GM18867 (cell line): ENCODE data around the gene OR4F6.

Source experiments
- ATAC-seq: cut with Tn5 transposase; IDR thresholded peaks from one replicate; pipeline ENCODE4 v1.9.1; 2021; ENCODE audit warnings: mild to moderate bottlenecking, moderate library complexity; ENCODE audit not compliant: unreplicated experiment

OR4F6 gene

GRCh38 chr15:101804375-101804774, 1.1 kb downstream of the OR4F6 start:
- no peak for ATAC-seq

- no peak for ATAC-seq
These were observed 1.6 kb downstream of the OR4F6 start for GRCh38 chr15:101804941-101805340.

DNA sequence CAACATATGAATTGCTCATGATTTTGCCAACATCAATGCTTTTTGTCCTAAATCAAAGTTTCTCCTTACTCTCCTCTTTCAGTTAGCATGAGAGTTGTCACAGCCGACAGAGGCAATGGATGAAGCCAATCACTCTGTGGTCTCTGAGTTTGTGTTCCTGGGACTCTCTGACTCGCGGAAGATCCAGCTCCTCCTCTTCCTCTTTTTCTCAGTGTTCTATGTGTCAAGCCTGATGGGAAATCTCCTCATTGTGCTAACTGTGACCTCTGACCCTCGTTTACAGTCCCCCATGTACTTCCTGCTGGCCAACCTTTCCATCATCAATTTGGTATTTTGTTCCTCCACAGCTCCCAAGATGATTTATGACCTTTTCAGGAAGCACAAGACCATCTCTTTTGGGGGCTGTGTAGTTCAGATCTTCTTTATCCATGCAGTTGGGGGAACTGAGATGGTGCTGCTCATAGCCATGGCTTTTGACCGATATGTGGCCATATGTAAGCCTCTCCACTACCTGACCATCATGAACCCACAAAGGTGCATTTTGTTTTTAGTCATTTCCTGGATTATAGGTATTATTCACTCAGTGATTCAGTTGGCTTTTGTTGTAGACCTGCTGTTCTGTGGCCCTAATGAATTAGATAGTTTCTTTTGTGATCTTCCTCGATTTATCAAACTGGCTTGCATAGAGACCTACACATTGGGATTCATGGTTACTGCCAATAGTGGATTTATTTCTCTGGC, 2.5 kb downstream of the OR4F6 start:
- ATAC-seq: no peak

- ATAC-seq: no peak
These were observed 4.1 kb downstream of the OR4F6 start for GRCh38 chr15:101807345-101807945.

GRCh38 chr15:101808201-101808600, 4.9 kb downstream of the OR4F6 start:
- ATAC-seq: no peak

GRCh38 chr15:101810456-101810855, 7.1 kb downstream of the OR4F6 start:
- ATAC-seq: no peak

DNA sequence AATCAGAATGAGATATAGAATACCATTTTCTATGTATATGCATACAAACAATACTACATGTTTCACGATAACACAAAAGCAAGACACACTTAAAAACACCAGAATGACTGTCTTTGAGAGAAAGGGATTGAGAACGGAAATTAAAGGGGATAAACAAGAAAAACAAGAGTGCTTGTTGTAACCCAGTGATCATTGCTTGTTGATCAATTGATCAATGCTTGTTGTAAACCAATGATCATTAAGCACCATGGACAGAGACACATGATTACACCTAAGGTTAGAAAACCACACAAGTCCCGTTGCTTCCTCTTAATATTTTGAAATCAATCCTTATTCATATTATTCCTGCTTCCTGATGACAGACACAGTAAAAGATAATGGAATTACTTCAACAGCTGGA, 7.6 kb downstream of the OR4F6 start:
- ATAC-seq: no peak

DNA sequence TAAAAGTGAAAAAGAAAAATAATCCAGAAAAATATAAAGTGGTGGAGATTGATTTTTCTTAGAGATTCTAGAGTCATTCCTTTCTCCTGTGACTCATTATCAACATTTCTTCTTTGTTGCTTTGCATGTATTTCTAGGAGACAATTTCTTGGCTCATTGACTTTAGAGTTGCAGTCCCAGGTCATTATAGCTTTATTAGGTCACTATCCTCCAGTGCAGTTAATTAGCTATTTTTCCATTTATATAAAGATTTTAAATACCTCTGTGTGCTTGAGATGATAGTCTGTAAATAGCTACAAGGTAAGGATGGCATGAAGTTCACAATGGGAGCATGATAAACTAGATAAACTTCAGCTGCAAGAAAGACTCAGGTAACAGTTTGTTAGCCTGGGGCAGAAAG, 8.6 kb downstream of the OR4F6 start, which contains the start of gene OR4F15:
TSS of gene OR4F15 (plus strand) at position 301 of the 400 bp plus-strand sequence. CDS start 5,985 bp downstream, outside the sequence.
- ATAC-seq: no peak

- no peak for ATAC-seq
These were observed 10.7 kb downstream of the OR4F6 start for GRCh38 chr15:101813803-101814534.

GRCh38 chr15:101820781-101821180, 17.5 kb downstream of the OR4F6 start:
- ATAC-seq: no peak

- no peak for ATAC-seq
These were observed 23.9 kb downstream of the OR4F6 start for GRCh38 chr15:101827257-101827656.

DNA sequence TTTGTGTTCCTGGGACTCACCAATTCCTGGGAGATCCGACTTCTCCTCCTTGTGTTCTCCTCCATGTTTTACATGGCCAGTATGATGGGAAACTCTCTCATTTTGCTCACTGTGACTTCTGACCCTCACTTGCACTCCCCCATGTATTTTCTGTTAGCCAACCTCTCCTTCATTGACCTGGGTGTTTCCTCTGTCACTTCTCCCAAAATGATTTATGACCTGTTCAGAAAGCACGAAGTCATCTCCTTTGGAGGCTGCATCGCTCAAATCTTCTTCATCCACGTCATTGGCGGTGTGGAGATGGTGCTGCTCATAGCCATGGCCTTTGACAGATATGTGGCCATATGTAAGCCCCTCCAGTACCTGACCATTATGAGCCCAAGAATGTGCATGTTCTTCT, 25.5 kb downstream of the OR4F6 start:
- ATAC-seq: no peak

GRCh38 chr15:101841656-101842055, 38.3 kb downstream of the OR4F6 start:
- ATAC-seq: no peak

GRCh38 chr15:101844916-101845315, 41.6 kb downstream of the OR4F6 start:
- no peak for ATAC-seq

DNA sequence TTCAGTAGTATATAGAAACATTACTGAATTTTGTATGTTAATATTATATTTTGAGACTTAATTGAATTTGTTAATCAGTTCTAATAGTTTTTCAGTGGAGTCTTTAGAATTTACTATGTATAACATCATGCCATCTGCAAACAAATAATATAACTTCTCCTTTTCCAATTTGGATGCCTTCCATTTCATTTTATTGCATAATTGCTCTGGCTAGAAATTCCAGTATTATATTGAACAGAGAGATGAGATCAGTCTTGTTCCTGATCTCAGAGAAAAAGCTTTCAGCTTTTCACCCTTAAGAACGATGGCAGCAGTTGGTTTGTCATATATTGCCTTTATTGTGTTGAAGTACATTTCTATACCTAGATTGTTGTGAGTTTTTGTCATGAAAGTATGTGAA, 49.0 kb downstream of the OR4F6 start:
- no peak for ATAC-seq
